NB4 (cell line): ENCODE measurements around the gene NIPBL.

Experiments used
- MYC ChIP-seq: IDR thresholded peaks from 2 replicates; pipeline ENCODE4 v1.6.1; 2011; ENCODE audit warnings: low read depth, low read length
- POLR2A ChIP-seq: IDR thresholded peaks from 2 replicates; pipeline ENCODE4 v1.6.1; 2011; ENCODE audit warnings: mild to moderate bottlenecking; ENCODE audit not compliant: insufficient read length; ENCODE audit errors: extremely low read depth
- TF ChIP-seq, protein P1 (sequence below): IDR thresholded peaks from one replicate; pipeline ENCODE4 v1.5.1; 2012; ENCODE audit warnings: low read depth, low read length
- TF ChIP-seq, protein P2 (sequence below): IDR thresholded peaks from 2 replicates; pipeline ENCODE4 v1.6.1; 2011; ENCODE audit warnings: low read depth, low read length

DNA sequence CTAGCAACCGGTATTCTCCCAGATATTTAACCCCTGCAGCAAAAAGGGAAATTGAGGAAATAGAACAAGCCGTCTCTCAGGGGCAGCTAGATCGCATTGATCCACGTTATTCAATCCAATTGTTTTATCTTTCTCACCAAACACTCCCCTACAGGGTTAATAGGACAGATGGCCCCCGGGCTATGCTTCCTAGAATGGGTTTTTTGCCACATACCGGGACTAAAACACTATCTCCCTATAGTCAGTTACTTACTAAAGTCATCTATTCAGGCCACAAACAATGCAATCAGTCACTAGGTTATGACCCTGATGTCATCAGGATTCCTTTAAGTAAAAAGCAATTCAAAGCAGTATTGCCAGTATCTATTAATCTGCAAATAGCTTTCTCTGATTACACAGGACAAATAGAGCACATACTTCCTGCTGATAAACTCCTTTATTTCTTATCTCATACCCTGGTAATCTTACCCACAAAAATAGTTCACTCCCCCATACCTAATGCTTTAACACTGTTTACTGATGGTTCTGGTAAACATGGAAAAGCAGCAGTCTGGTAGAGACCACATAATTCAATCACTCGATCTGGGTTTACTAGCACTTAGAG, 213.7 kb downstream of the NIPBL start:
- TF ChIP-seq, protein P1, sequence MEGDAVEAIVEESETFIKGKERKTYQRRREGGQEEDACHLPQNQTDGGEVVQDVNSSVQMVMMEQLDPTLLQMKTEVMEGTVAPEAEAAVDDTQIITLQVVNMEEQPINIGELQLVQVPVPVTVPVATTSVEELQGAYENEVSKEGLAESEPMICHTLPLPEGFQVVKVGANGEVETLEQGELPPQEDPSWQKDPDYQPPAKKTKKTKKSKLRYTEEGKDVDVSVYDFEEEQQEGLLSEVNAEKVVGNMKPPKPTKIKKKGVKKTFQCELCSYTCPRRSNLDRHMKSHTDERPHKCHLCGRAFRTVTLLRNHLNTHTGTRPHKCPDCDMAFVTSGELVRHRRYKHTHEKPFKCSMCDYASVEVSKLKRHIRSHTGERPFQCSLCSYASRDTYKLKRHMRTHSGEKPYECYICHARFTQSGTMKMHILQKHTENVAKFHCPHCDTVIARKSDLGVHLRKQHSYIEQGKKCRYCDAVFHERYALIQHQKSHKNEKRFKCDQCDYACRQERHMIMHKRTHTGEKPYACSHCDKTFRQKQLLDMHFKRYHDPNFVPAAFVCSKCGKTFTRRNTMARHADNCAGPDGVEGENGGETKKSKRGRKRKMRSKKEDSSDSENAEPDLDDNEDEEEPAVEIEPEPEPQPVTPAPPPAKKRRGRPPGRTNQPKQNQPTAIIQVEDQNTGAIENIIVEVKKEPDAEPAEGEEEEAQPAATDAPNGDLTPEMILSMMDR = no peak
- TF ChIP-seq, protein P2, sequence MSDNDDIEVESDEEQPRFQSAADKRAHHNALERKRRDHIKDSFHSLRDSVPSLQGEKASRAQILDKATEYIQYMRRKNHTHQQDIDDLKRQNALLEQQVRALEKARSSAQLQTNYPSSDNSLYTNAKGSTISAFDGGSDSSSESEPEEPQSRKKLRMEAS = no peak
- TF ChIP-seq POLR2A = no peak
- no peak for TF ChIP-seq MYC
